ENCODE results near the gene ENOX2. TPM values are rescaled to one million over a fixed set of nuclear protein-coding genes. Genes with fewer than 3 reads are reported as not detected.
"Not testable (repeated sequence)": the region's sequence is repeated elsewhere in the genome, so short reads cannot be mapped to it uniquely, and the experiment has no call there.

ENOX2 gene
- total RNA-seq, 2 donors from 2014 or later: 16.3 to 20.5 TPM

GRCh38 chrX:130829526-130830515 lies 73.2 kb downstream of the ENOX2 start:
- H3K4me1 Mint-ChIP-seq (ENCODE audit: low read depth): no peaks in the 10 kb centered on the region
- H3K27me3 Mint-ChIP-seq (ENCODE audit: low read depth): peaks cover 8% of the 10 kb centered on the region
- H3K36me3 Mint-ChIP-seq (ENCODE audit: insufficient read depth in 2 of 2): no peaks in the 10 kb centered on the region
- ATAC-seq (replicated peaks in 1 of 2): no peak
- H3K9me3 Mint-ChIP-seq: no peaks in the 10 kb centered on the region
- no peak for DNase-seq
- H3K27ac Mint-ChIP-seq: no peak overlapping the region
- no peak overlapping the region for H3K4me3 Mint-ChIP-seq

GRCh38 chrX:130828641-130829040 lies 74.4 kb downstream of the ENOX2 start:
- ATAC-seq (replicated peaks in 1 of 2): no peak
- H3K27ac Mint-ChIP-seq: no peak overlapping the region
- no peaks in the 10 kb centered on the region for H3K4me1 Mint-ChIP-seq (ENCODE audit: low read depth)

GRCh38 chrX:130827648-130828047 lies 75.4 kb downstream of the ENOX2 start:
- Mint-ChIP-seq H3K27me3 (ENCODE audit: low read depth) (peaks cover 8% of the 10 kb centered on the region), H3K4me3 (no peak overlapping the region), H3K36me3 (ENCODE audit: insufficient read depth in 2 of 2) (no peaks in the 10 kb centered on the region), H3K4me1 (ENCODE audit: low read depth) (no peaks in the 10 kb centered on the region), H3K27ac (no peak overlapping the region), H3K9me3 (no peaks in the 10 kb centered on the region)
- DNase-seq (no peak), ATAC-seq (replicated peaks in 1 of 2) (no peak)

More at GRCh38 chrX:130828641-130829040, 74.4 kb downstream of the ENOX2 start:
- Mint-ChIP-seq H3K9me3 (no peaks in the 10 kb centered on the region), H3K4me3 (no peak overlapping the region), H3K27me3 (ENCODE audit: low read depth) (peaks cover 8% of the 10 kb centered on the region), H3K36me3 (ENCODE audit: insufficient read depth in 2 of 2) (no peaks in the 10 kb centered on the region)
- no peak for DNase-seq

- DNase-seq: no peak
- H3K4me1 Mint-ChIP-seq (ENCODE audit: low read depth): no peaks in the 10 kb centered on the region
- no peaks in the 10 kb centered on the region for H3K36me3 Mint-ChIP-seq (ENCODE audit: insufficient read depth in 2 of 2)
- no peak overlapping the region for H3K27ac Mint-ChIP-seq
- ATAC-seq (replicated peaks in 1 of 2): no peak
- H3K4me3 Mint-ChIP-seq: no peak overlapping the region
- no peaks in the 10 kb centered on the region for H3K9me3 Mint-ChIP-seq
- H3K27me3 Mint-ChIP-seq (ENCODE audit: low read depth): peaks cover 8% of the 10 kb centered on the region
Observed at GRCh38 chrX:130826249-130826648, 76.8 kb downstream of the ENOX2 start.

GRCh38 chrX:130825525-130825924 lies 77.5 kb downstream of the ENOX2 start:
- DNase-seq (no peak), ATAC-seq (replicated peaks in 1 of 2) (no peak)
- peaks cover 0 to 2% of the 10 kb centered on the region in 2 donors for H3K9me3 Mint-ChIP-seq
- H3K4me1 Mint-ChIP-seq (ENCODE audit: low read depth): no peaks in the 10 kb centered on the region
- no peaks in the 10 kb centered on the region for H3K36me3 Mint-ChIP-seq (ENCODE audit: insufficient read depth in 2 of 2)
- peaks cover 5% of the 10 kb centered on the region for H3K27me3 Mint-ChIP-seq (ENCODE audit: low read depth)
- no peak overlapping the region for H3K4me3 Mint-ChIP-seq
- H3K27ac Mint-ChIP-seq: no peak overlapping the region

GRCh38 chrX:130819367-130819766 lies 83.6 kb downstream of the ENOX2 start:
- not testable (repeated sequence) for H3K36me3 Mint-ChIP-seq (ENCODE audit: insufficient read depth in 2 of 2); H3K27ac Mint-ChIP-seq; H3K27me3 Mint-ChIP-seq (ENCODE audit: low read depth); ATAC-seq (replicated peaks in 1 of 2); DNase-seq; H3K4me3 Mint-ChIP-seq; H3K9me3 Mint-ChIP-seq; H3K4me1 Mint-ChIP-seq (ENCODE audit: low read depth)

GRCh38 chrX:130813932-130814331 lies 89.1 kb downstream of the ENOX2 start:
- DNase-seq; H3K27me3 Mint-ChIP-seq (ENCODE audit: low read depth); H3K9me3 Mint-ChIP-seq; H3K36me3 Mint-ChIP-seq (ENCODE audit: insufficient read depth in 2 of 2); H3K4me1 Mint-ChIP-seq (ENCODE audit: low read depth); H3K4me3 Mint-ChIP-seq; ATAC-seq (replicated peaks in 1 of 2); H3K27ac Mint-ChIP-seq: not testable (repeated sequence)

- DNase-seq: no peak
- no peaks in the 10 kb centered on the region for H3K27me3 Mint-ChIP-seq (ENCODE audit: low read depth)
- no peak overlapping the region for H3K27ac Mint-ChIP-seq
- H3K9me3 Mint-ChIP-seq: peaks cover 0 to 1% of the 10 kb centered on the region in 2 donors
- H3K4me3 Mint-ChIP-seq: no peak overlapping the region
- no peak for ATAC-seq (replicated peaks in 1 of 2)
- no peaks in the 10 kb centered on the region for H3K4me1 Mint-ChIP-seq (ENCODE audit: low read depth)
- H3K36me3 Mint-ChIP-seq (ENCODE audit: insufficient read depth in 2 of 2): peaks cover 0 to 3% of the 10 kb centered on the region in 2 donors
Observed at GRCh38 chrX:130810561-130810960, 92.4 kb downstream of the ENOX2 start.

GRCh38 chrX:130805903-130806302 lies 97.1 kb downstream of the ENOX2 start:
- Mint-ChIP-seq H3K4me3 (no peak overlapping the region), H3K27ac (no peak overlapping the region), H3K27me3 (ENCODE audit: low read depth) (no peaks in the 10 kb centered on the region), H3K36me3 (ENCODE audit: insufficient read depth in 2 of 2) (no peaks in the 10 kb centered on the region), H3K4me1 (ENCODE audit: low read depth) (no peaks in the 10 kb centered on the region), H3K9me3 (no peaks in the 10 kb centered on the region)
- DNase-seq (no peak), ATAC-seq (replicated peaks in 1 of 2) (no peak)

- Mint-ChIP-seq H3K4me1 (ENCODE audit: low read depth) (no peaks in the 10 kb centered on the region), H3K27me3 (ENCODE audit: low read depth) (no peaks in the 10 kb centered on the region), H3K9me3 (no peaks in the 10 kb centered on the region), H3K27ac (no peak overlapping the region), H3K4me3 (no peak overlapping the region), H3K36me3 (ENCODE audit: insufficient read depth in 2 of 2) (no peaks in the 10 kb centered on the region)
- DNase-seq: no peak
- no peak for ATAC-seq (replicated peaks in 1 of 2)
Observed at GRCh38 chrX:130803537-130803936, 99.5 kb downstream of the ENOX2 start.

- Mint-ChIP-seq H3K4me3 (no peak overlapping the region), H3K9me3 (no peaks in the 10 kb centered on the region), H3K27me3 (ENCODE audit: low read depth) (no peaks in the 10 kb centered on the region), H3K27ac (no peak overlapping the region), H3K4me1 (ENCODE audit: low read depth) (no peaks in the 10 kb centered on the region), H3K36me3 (ENCODE audit: insufficient read depth in 2 of 2) (no peaks in the 10 kb centered on the region)
- DNase-seq (no peak), ATAC-seq (replicated peaks in 1 of 2) (no peak)
Observed at GRCh38 chrX:130801901-130802300, 101.1 kb downstream of the ENOX2 start.

GRCh38 chrX:130799393-130799792 lies 103.6 kb downstream of the ENOX2 start:
- no peaks in the 10 kb centered on the region for H3K9me3 Mint-ChIP-seq
- H3K36me3 Mint-ChIP-seq (ENCODE audit: insufficient read depth in 2 of 2): no peaks in the 10 kb centered on the region
- no peak overlapping the region for H3K4me3 Mint-ChIP-seq
- H3K27ac Mint-ChIP-seq: no peak overlapping the region
- peaks cover 5% of the 10 kb centered on the region for H3K27me3 Mint-ChIP-seq (ENCODE audit: low read depth)
- no peaks in the 10 kb centered on the region for H3K4me1 Mint-ChIP-seq (ENCODE audit: low read depth)
- DNase-seq (no peak), ATAC-seq (replicated peaks in 1 of 2) (no peak)

GRCh38 chrX:130793975-130794374 lies 109.0 kb downstream of the ENOX2 start:
- Mint-ChIP-seq H3K4me1 (ENCODE audit: low read depth) (no peaks in the 10 kb centered on the region), H3K4me3 (no peak overlapping the region), H3K36me3 (ENCODE audit: insufficient read depth in 2 of 2) (no peaks in the 10 kb centered on the region), H3K9me3 (no peaks in the 10 kb centered on the region), H3K27ac (no peak overlapping the region), H3K27me3 (ENCODE audit: low read depth) (peaks cover 5% of the 10 kb centered on the region)
- no peak for ATAC-seq (replicated peaks in 1 of 2)
- DNase-seq: no peak

GRCh38 chrX:130791870-130792269 lies 111.1 kb downstream of the ENOX2 start:
- DNase-seq; H3K4me1 Mint-ChIP-seq (ENCODE audit: low read depth); H3K4me3 Mint-ChIP-seq; H3K9me3 Mint-ChIP-seq; H3K27ac Mint-ChIP-seq; H3K27me3 Mint-ChIP-seq (ENCODE audit: low read depth); H3K36me3 Mint-ChIP-seq (ENCODE audit: insufficient read depth in 2 of 2); ATAC-seq (replicated peaks in 1 of 2): not testable (repeated sequence)

Data from activated T-cell treated with anti-CD3 and anti-CD28 coated beads, Interleukin-2, amount 50 U/mL, for 72 hours (primary cell).